COLO668 (cell line): ENCODE results near the gene MPZL3.
A peak's percentile ranks its signal among the peaks of the same experiment; 100 is the strongest.

Experiments
- DNase-seq: peaks from one replicate; lab custom pipeline; 2025; ENCODE audit not compliant: unreplicated experiment; lab: John Stamatoyannopoulos, UW

The MPZL3 gene

DNA sequence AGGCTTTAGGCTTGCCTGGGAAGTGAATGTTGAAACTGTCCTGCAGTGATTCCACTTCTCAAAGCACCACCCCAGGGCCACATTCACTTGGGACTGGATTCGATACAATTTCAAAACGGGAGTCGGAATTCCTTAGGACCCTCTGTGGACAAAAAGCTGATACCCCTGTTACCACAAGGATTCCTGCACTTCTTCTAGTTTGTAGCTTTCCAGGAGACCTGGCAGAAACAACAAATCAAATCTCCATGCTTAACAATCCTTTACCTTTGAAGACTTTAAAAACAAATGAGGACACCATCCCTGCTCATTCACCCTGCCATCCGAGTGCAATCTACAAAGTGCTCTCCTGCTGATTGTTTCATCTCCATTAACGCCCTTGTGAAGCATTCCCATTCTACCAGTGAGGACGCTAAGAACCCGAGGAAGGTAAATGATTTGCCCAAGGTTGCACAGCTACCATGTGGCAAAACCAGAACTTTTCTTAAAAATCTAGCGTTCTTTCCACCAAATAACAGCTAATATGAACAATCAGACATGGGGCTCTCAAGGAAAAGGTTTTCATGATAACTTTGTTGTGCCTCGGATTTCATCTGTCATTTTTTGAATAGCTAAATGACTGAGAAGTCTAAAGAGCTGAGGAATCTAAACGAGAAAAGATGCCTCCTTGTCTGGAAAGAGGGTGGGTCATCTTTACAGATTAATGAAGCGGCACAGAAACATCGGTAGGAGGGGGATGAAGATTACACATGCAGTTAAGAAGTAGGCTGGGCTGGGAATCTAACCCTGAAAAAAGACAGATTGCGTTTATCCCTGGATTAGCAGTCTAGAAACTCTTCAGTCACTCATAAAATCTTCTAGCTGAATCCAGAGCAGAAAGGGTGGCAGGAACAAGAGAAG lies 12.7 kb upstream of the MPZL3 start:
- DNase-seq = no peak

DNA sequence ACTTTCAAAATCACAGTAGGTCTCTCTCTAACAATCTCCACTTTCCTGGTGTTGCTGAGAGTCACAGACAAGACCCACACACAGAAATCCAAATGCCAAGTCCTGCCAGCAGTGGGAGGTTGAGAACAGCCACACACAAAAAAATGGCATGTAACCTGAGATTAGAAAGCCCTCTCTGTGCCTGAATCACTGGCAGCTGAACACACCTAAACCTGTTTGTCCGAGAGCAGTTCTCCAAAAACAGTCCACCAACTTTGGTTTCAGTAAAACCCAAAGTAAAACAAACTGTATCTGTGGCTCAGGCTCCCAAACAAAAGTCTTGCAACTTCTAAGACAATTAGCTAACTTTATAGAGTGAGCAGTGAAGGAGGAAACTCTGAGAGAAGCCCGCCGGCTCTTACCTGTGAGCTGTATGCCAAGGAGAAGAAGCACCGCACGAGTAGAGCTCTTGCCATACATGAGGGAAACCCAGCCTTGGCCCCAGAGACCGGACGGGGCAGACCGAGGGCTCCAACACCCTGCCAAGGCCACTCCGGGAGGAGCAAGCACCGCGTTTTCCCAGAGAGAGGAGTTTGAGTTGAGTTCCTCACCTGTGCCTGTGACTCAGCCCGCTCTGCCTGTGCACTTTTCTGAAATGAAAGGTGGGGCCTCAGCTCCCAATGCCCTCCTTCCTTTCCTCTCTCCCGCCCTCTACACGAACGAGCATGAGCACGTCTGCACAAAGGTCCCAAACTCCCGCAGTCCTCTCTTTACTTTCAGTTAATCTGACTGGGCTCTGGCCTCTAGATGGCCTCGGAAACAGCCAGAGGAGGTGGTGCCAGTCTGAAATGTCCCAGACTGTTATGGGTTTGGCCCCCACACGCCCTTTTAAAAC lies 11.8 kb upstream of the MPZL3 start, which contains the start of gene MPZL2:
MPZL2 (minus strand) TSS at position 603 of the 874 bp plus-strand sequence; CDS start at position 459, 144 bp downstream.
- peak; percentile 46 for DNase-seq

DNA sequence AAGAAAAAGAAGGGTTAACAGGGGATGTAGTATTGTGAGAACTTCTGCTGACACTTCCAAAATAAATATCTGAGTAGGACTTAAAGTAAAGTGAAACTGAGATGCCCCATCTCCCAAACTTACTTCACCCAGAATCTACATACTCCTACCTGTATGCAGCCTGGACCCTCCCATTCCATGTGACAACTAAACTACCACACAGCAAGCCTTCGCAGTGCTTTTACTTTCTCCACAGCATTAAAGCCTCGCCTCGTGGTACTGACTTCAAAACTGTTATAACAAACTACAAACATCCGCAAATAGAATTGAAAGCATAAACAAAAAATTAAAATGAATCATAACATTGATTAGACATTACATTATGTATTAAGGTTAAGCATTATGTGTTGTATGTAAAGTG lies 10.9 kb upstream of the MPZL3 start:
- no peak for DNase-seq

DNA sequence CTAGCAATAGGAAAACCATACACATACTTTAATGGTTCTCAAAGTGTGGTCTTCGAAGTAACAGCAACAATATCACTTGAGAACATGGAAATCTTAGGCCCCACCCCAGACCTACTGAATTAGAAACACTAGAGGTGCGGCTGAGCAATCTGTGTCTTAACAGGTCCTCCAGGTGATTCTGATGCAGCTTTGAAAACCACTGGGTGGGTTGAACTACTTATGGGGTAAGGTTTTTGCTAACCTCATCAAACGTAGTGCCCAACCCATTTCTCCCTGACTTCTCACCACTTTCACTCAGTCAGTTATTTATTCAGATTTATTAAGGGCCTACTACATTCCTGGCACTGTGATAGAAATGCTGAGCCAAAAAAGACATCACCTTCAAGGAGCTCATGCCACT lies 8.2 kb upstream of the MPZL3 start:
- no peak for DNase-seq

DNA sequence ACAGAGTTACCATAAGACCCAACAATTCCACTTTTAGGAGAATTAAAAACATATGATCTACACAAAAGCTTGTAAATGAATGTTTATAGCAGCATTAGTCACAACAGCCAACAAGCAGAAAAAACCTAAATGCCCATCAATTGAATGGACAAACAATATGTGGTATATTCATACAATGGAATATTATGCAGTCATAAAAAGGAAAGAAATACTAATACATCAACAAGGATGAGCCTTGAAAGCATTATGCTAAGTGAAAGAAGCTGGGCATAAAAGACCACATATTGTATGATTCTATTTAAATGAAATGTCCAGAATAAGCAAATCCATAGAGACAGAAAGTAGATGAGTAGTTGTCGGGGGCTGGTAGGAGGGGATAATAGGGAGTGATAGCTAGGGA lies 7.0 kb upstream of the MPZL3 start:
- no peak for DNase-seq

DNA sequence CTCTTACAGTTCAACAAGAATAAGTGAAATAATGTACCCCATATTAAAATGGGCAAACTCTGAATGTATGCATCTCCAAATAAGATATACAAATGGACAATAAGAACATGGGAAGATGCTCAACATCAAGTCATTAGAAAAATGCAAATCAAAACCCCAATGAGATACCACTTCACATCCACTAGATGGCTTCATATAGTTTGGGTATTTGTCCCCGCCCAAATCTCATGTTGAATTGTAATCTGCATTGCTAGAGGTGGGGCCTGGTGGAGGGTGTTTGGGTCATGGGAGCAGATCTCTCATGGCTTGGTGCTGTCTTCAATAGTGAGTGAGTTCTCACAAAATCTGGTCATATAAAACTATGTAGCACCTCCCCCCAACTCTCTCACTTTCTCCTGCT lies 6.2 kb upstream of the MPZL3 start:
- DNase-seq = no peak

DNA sequence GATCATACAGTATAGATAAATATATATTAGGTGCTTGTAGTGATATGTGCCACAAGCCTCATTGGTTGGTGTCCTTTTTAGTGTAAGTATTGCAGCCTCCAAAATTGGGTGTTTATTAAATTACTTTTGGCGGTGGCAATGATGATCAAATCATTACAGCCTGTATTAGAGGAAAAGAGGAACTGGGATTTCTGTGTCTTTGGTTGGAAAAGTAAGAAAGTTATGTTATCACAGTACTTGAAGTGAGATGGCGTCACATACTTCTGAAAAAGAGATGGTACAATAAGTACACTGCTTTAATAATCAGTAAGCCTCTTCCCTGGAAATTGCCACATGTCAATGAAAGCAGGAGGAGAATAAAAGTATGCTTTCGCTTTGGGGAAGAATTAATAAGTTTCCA lies 523 bp upstream of the MPZL3 start:
- no peak for DNase-seq

DNA sequence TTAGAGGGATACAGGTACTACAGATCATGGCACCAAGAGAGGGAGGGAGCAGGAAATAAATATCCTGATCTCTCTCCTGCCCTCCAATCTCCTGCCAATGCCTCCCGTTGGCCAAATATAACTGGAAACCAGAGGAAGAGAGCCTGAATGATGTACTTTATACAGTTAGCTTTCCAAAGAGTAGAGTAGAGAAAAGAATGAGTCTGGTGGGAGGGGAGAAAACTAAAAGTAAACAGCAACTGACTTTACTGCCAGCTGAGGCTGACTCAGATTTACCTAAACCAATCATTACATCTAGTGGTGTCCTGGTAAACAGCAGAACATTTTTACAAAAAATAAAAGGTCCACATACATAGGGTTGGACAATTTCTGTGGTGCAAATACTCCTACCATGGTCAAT lies 5.1 kb downstream of the MPZL3 start:
- no peak for DNase-seq

DNA sequence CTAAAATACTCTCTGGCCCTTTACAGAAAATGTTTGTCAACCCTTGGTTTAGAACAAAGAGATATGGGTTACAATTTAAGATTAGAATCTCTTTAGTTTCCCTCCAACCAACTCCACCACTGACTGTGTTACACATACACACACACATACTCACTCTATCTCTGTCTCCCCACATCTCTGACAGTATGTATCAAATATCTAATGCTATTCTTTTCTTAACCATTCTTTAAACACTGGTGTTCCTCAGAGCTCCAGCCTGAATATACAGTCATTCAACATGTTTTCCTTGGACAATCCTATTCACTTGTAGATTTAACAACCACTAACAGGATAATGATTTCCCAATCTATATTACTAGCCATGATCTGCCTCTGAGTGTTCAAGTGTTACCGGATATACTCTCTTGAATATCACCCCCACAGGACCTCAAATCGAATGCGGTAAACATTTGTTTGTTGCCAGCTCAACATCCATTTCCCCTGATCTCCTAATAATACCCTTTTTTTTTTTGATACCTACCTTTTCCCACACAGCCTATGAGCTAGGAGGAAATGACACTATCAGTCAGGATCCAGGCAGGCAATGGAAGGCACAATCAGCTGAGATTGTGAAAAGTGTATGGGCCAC lies 6.1 kb downstream of the MPZL3 start:
- no peak for DNase-seq

DNA sequence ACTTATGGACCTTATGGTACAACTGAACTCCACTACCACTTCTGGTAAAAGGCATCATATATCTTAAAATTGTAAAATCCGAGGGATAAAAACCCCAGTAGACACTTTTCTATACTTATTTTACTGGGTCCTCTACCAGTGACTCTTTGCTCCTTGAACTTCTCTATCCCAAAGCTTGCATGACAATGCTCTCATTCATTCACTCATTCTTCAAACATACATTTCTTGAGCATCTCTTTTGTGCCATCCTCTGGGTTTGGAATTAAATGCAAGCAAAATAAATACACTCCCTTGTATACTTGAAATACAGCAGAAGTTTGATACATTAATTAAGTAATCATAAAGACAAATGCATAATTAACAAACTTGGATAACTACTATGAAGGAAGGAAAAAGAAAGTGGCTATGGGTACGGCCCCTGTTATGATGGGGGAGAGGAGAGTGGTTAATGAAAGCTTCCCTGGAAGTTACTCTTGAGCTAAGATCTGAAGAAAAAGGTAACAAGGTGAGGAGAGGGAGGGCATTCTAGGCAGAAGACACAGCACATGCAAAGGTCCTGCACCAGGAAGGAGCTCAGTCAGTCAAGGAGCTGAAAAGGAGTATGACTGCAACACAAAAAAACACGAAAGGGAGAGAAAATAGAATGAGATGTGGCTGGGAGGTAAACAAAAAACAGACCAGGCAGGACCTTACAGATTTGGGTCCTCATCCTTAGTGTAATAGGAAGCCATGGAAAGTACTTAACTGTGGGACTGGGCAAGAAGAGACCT lies 8.0 kb downstream of the MPZL3 start:
- no peak for DNase-seq

DNA sequence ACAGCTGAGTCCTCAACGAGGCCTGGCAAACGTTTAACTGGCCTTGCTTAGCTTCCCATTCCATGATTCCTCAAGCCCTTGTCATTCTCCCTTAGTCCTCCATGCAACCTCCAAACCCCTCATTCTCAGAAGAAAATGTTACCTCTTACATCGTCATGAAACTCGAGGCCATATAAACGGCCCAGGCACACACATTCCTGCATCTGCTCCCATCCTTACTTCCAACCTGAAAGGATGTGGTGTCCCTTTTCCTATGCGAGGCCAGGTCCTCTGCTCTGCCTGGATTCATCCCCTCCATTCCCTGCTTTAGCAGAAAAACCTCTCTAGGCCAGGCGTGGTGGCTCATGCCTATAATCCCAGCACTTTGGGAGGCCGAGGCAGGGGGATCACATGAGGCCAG lies 9.0 kb downstream of the MPZL3 start:
- no peak for DNase-seq

DNA sequence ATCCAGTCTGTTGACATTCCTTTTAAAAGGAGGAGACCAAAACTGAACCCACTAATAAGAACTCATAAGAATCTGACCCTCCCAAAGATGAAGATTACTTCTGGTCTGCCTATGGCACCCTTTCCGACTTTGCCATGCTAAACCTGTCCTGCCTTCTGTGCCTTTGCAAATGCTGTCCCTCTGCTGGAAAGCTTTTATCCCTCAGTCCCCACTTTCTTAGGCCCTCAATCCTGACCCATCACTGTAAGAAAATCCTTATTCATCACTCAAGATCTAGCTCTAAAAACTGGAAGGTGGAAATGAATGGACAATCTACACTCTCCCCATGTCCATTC lies 10.4 kb downstream of the MPZL3 start:
- no peak for DNase-seq

DNA sequence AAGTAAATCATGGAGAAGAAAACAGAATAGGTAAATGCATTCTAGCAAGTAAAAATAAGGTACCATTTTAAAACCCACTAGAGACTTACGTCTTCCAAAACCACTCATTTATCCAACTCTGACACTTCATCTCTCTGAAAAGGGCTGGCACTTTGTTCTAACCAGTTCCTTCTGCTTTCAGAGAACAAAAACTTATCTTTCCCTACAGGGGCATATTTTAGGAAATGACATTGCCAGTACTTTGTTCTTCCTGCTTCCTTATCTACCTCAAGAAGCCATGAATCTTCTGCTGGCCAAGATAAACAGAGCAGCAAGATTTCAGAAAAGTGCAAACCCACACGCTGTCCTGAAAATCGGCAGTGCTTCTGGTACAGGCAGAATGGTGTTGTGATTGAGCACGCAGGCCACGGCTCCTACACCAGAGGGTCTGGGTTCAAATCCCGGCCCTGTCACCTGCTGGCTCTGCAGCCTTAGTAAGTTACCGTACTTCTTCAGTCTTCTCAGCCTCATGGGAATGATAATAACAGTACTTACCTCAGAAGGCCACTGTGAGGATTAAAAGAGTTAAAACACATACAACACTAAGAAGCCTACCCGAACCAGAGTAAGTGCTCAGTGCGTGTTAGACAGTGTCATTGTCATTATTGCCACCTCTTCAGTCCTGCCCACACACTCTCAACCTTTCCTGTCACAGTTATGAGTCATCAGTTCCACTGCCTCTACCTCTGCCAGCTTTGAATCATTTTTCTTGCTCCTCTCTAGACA lies 11.0 kb downstream of the MPZL3 start:
- peak; percentile 6 for DNase-seq

DNA sequence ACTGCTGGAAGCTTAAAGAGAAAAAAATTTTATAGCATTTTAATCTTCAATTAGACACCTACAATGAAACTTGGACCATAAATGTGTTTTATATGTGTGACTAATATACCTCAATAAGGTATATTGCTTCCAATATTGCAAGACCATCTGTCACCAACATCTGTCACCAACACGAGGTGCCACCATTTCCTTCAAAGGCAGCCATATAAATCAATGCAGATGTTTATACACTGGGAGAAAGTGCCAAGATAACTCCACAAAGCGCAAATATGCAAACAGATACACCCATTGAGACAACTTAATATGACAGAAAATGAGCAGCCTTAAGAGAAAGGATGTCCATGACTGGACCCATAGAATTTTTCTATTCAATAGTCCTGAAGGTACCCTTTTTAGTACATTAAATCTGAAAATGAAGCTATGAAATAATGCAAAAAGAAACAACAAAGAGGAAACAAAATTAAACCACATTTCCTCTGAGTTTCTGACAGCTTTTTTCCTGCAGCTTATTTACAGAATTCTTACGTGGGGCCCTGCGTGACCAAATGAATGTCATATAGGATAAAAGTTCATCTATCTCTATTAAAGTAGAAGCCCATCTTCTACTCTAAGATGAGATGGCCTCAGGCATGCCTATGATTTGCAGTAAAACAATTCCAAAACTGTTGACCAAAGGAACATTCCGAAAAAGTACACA lies 12.5 kb downstream of the MPZL3 start:
- DNase-seq = no peak

DNA sequence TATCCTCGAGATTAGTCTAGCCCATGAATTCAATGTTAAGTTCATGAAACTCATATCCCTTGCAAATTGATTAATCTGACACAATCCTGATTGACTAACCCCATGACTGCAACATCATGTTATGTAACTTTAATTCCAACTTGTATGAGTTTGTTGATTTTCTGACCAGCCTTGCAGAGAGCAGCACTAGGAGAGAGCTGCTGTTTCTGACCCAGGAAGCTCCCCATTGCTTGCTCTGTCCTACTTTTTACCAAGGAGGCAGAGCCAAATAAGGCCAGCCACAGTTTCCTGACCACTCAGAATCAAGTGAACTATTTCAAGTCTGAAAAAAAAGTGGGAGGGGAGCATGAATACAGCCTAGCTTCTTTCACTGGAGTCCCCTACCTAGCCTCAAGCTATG lies 13.2 kb downstream of the MPZL3 start:
- DNase-seq = no peak

DNA sequence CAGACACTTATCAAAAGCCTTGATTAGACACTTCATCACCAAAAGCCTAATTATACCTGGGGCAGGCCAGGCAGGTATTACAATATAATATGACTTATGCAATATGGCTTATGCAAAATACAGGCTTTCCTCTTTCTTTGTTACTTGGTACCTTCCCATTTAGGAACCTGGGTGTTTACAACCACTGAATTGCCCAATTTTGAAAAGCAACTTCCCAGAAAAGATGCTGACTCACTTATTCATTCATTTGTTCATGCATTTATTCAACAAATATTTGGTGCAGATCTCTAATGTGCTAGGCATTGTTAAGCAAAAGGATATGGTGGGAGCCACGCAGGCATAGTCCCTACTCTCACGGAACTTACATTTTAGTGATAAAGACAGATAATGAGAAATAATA lies 13.7 kb downstream of the MPZL3 start:
- DNase-seq = no peak

DNA sequence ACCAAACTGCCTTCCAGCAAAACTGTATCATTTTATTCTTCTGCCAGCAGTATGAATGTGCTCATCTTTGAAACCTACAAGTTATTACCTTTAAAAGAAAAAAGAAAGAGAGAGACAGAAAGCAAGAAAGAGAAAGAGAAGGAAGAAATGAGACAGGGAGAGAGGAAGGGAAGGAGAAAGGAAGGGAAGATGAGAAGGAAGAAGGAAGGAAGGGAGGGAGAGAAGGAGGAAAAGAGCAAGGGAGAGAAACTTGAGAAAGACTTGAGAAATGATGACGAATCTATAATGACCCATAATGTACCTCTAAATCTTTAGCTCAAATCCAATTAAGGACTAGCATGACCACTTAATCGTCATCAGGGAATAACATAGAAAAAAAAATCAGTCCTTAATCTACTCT lies 16.0 kb downstream of the MPZL3 start:
- no peak for DNase-seq

DNA sequence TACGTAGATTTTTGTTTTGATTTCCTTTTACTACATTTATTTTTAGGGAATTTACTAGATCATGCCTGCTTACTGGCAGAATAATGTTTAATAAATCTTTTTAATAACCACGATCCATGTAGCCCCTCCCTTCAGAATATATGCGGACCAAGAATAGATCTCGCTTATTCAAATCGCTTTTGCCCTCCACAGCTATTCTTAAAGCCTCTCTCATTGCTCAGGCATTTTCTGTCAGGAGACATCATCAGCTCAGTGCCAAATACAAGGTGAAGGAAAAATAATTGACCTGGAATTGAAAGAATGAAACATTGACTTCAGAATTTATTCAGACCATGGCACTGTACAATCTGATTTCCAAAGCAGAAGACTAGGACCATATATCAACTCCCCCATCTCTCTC lies 17.3 kb downstream of the MPZL3 start:
- no peak for DNase-seq

DNA sequence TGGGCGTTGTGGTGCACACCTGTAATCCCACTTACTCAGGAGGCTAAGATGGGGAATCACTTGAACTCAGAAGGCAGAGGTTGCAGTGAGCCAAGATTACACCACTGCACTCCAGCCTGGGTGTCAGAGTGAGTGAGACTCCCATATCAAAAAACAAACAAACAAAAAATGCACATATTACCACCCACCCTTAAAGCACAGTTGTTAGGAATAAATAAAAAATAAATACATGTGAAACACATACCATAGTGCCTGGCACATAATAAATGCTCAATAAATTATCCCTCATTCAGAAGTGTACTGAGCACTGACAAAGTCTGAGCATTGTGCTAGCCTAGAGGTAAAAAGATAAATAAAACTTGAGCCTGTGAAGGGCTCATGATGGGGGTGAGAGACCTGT lies 18.3 kb downstream of the MPZL3 start:
- DNase-seq = no peak

DNA sequence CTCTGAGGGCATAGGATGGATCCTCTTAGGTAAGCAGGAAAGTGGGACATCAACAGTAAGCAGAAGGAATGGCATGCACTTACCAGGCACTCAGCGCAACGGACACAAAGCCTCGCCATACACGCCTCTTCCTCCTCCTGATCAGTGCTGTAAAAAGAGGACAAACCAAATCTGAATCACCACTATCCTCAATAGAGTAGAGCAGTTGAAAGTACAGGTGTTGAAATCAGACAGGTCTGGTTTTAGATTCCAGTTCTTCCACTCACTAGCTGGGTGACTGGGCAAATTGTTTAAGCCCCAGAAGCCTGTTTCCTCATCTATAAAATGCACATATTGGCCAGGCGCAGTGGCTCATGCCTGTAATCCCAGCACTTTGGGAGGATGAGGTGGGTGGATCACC lies 18.8 kb downstream of the MPZL3 start:
- no peak for DNase-seq
